Caco-2 (cell line): ENCODE measurements around the gene RNGTT. TPM values are rescaled to one million over a fixed set of nuclear protein-coding genes. Genes with fewer than 3 reads are reported as not detected.

Experiments used
- BruUV-seq: library from RNA; stranded (reverse); fragments of 400-500 nt; replicated peaks from 2 replicates; lab custom pipeline; 2021; lab: Mats Ljungman, UMichigan
- CTCF ChIA-PET: fragments of 300-600 bp; sonication (Branson Sonifier 250); formaldehyde crosslinking; loops from one replicate; lab custom pipeline; 2022; ENCODE audit warnings: antibody characterized with exemption; lab: Charles Lee
- POLR2A ChIA-PET: fragments of 300-600 bp; sonication (Branson Sonifier 250); formaldehyde crosslinking; loops from one replicate; lab custom pipeline; 2022; ENCODE audit warnings: antibody characterized with exemption; lab: Charles Lee
- DNase-seq, 2 experiments: peaks; one replicate each; pipeline versions ENCODE4 v3.0.0 to v3.0.0-alpha.2; 2020 to 2022
- H3K27me3 ChIP-seq: replicated peaks from 2 replicates; pipeline ENCODE4 v1.6.0; 2011; ENCODE audit warnings: low read length; ENCODE audit not compliant: control insufficient read depth, insufficient read depth
- H3K36me3 ChIP-seq: 2 replicates; pipeline ENCODE4 v1.5.1; 2011; ENCODE audit warnings: low read length; ENCODE audit not compliant: control insufficient read depth, insufficient read depth
- H3K4me1 ChIP-seq: fragments of 250-450 bp; sonication (Bioruptor Pico); 2 replicates; pipeline ENCODE4 v1.5.1; 2020; ENCODE audit warnings: mild to moderate bottlenecking
- H3K4me3 ChIP-seq: 2 replicates; pipeline ENCODE4 v1.5.1; 2011; ENCODE audit warnings: low read depth, mild to moderate bottlenecking, control low read depth, low read length
- H3K9me3 ChIP-seq: fragments of 250-450 bp; sonication (Bioruptor Pico); 2 replicates; pipeline ENCODE4 v1.5.1; 2020; ENCODE audit warnings: mild to moderate bottlenecking, moderate library complexity
- H3K27ac Mint-ChIP-seq: one replicate; pipeline ENCODE4 v1.8.0; 2022; ENCODE audit warnings: mixed read lengths; ENCODE audit not compliant: unreplicated experiment
- H3K27me3 Mint-ChIP-seq: one replicate; pipeline ENCODE4 v1.8.0; 2022; ENCODE audit warnings: mixed read lengths; ENCODE audit not compliant: insufficient read depth, unreplicated experiment
- H3K36me3 Mint-ChIP-seq: one replicate; pipeline ENCODE4 v1.8.0; 2022; ENCODE audit warnings: mild to moderate bottlenecking, mixed read lengths; ENCODE audit not compliant: insufficient read depth, unreplicated experiment
- H3K4me1 Mint-ChIP-seq: one replicate; pipeline ENCODE4 v1.8.0; 2022; ENCODE audit warnings: low read depth, mixed read lengths; ENCODE audit not compliant: unreplicated experiment
- H3K4me3 Mint-ChIP-seq: one replicate; pipeline ENCODE4 v1.8.0; 2022; ENCODE audit warnings: mild to moderate bottlenecking, moderate library complexity, mixed read lengths; ENCODE audit not compliant: unreplicated experiment
- H3K9me3 Mint-ChIP-seq: one replicate; pipeline ENCODE4 v1.8.0; 2022; ENCODE audit warnings: mixed read lengths; ENCODE audit not compliant: unreplicated experiment
- CTCF ChIP-seq, 2 experiments: fragments of 200-600 bp in 1 of 2; IDR thresholded peaks; 1 replicate in 1 of 2; 2 replicates in 1 of 2; pipeline versions ENCODE4 v1.5.1 to v1.8.0; 2011 to 2022; ENCODE audit warnings: antibody characterized with exemption in 1 of 2, control low read depth in 1 of 2, inconsistent platforms in 1 of 2, low read depth in 1 of 2, low read length in 1 of 2, mild to moderate bottlenecking in 1 of 2, moderate library complexity in 1 of 2; ENCODE audit not compliant: insufficient read depth in 1 of 2, severe bottlenecking in 1 of 2, unreplicated experiment in 1 of 2
- intact Hi-C: fragments of 100-400 bp; cut with micrococcal nuclease; formaldehyde crosslinking; loops from one replicate; pipeline ENCODE4 v1.10.0; 2022; ENCODE audit not compliant: unreplicated experiment
- total RNA-seq: library from RNA; stranded (reverse); gene quantifications from 2 replicates; pipeline ENCODE4 v1.2.3, GENCODE V29; 2022

Gene RNGTT
- total RNA-seq, 1 experiment from 2014 or later: 17.7 TPM

GRCh38 chr6:88609983-88610382 lies 353.4 kb downstream of the RNGTT start:
- DNase-seq: no peak
- no TSS peak for BruUV-seq
- TF ChIP-seq CTCF (IDR thresholded peaks at IDR 0.05; ENCODE audit: insufficient read depth in 1 of 2, low read depth in 1 of 2, low read length in 1 of 2, severe bottlenecking in 1 of 2, unreplicated experiment in 1 of 2): no peak
- ChIA-PET CTCF (no interaction called here), POLR2A (no interaction called here)
- Mint-ChIP-seq H3K27ac (no peak overlapping the region), H3K4me1 (no peaks in the 10 kb centered on the region), H3K4me3 (no peak overlapping the region), H3K27me3 (no peaks in the 10 kb centered on the region), H3K9me3 (no peaks in the 10 kb centered on the region), H3K36me3 (peaks cover 14% of the 10 kb centered on the region)
- Histone ChIP-seq H3K36me3 (no peaks in the 10 kb centered on the region), H3K4me1 (no peaks in the 10 kb centered on the region), H3K4me3 (no peak overlapping the region), H3K9me3 (no peaks in the 10 kb centered on the region), H3K27me3 (no peaks in the 10 kb centered on the region)
- intact Hi-C loops: no loop called here

- ChIA-PET CTCF (no interaction called here), POLR2A (no interaction called here)
- intact Hi-C loops: no loop called here
- H3K4me1 ChIP-seq: no peaks in the 10 kb centered on the region
- Mint-ChIP-seq H3K36me3 (no peaks in the 10 kb centered on the region), H3K27me3 (peaks cover 3% of the 10 kb centered on the region), H3K27ac (no peak overlapping the region), H3K9me3 (no peaks in the 10 kb centered on the region), H3K4me1 (no peaks in the 10 kb centered on the region), H3K4me3 (no peak overlapping the region)
- H3K9me3 ChIP-seq: no peaks in the 10 kb centered on the region
- TF ChIP-seq CTCF (IDR thresholded peaks at IDR 0.05; ENCODE audit: insufficient read depth in 1 of 2, low read depth in 1 of 2, low read length in 1 of 2, severe bottlenecking in 1 of 2, unreplicated experiment in 1 of 2): no peak
- no peaks in the 10 kb centered on the region for H3K27me3 ChIP-seq
- BruUV-seq: no TSS peak
- H3K36me3 ChIP-seq: no peaks in the 10 kb centered on the region
- no peak overlapping the region for H3K4me3 ChIP-seq
- DNase-seq: no peak
Observed at GRCh38 chr6:88605271-88605670, 358.1 kb downstream of the RNGTT start.

- BruUV-seq: no TSS peak
- peak in 1 of 2 experiments; percentile 6 for DNase-seq
- no peaks in the 10 kb centered on the region for H3K4me1 Mint-ChIP-seq
- H3K36me3 Mint-ChIP-seq: no peaks in the 10 kb centered on the region
- H3K4me1 ChIP-seq: no peaks in the 10 kb centered on the region
- peaks cover 7% of the 10 kb centered on the region for H3K27me3 Mint-ChIP-seq
- TF ChIP-seq CTCF (IDR thresholded peaks at IDR 0.05; ENCODE audit: insufficient read depth in 1 of 2, low read depth in 1 of 2, low read length in 1 of 2, severe bottlenecking in 1 of 2, unreplicated experiment in 1 of 2): no peak
- H3K36me3 ChIP-seq: no peaks in the 10 kb centered on the region
- intact Hi-C loops: no loop called here
- H3K9me3 ChIP-seq: no peaks in the 10 kb centered on the region
- no peak overlapping the region for H3K4me3 Mint-ChIP-seq
- ChIA-PET POLR2A (no interaction called here), CTCF (no interaction called here)
- H3K27ac Mint-ChIP-seq: no peak overlapping the region
- H3K4me3 ChIP-seq: no peak overlapping the region
- H3K27me3 ChIP-seq: no peaks in the 10 kb centered on the region; the same call in 1 of the 2 replicates
- H3K9me3 Mint-ChIP-seq: no peaks in the 10 kb centered on the region
Observed at GRCh38 chr6:88599571-88599970, 363.8 kb downstream of the RNGTT start.
